ENCODE results near the gene ATP13A3.
A peak's percentile ranks its signal among the peaks of the same experiment; 100 is the strongest.
"Not testable (repeated sequence)": the region's sequence is repeated elsewhere in the genome, so short reads cannot be mapped to it uniquely, and the experiment has no call there.

The ATP13A3 gene

GRCh38 chr3:194496217-194496919 is 9.6 kb upstream of the ATP13A3 start:
- peak overlapping the region; percentile 51 for H3K27ac ChIP-seq (ENCODE audit: low read depth, low read length, poor library complexity, severe bottlenecking)
- H3K4me1 ChIP-seq (ENCODE audit: insufficient read depth, low read length, severe bottlenecking), result peaks cover 50% of the 10 kb centered on the region
- no peaks in the 10 kb centered on the region for H3K27me3 ChIP-seq (ENCODE audit: insufficient read depth, low read length)
- no peaks in the 10 kb centered on the region for H3F3A ChIP-seq (ENCODE audit: insufficient read depth, low read length)
- no peak overlapping the region for H3K4me3 ChIP-seq (ENCODE audit: low read depth, low read length, poor library complexity, severe bottlenecking)
- TF ChIP-seq EZH2 (IDR thresholded peaks at IDR 0.05; ENCODE audit: borderline replicate concordance, low read length) (no peak), CTCF (IDR thresholded peaks at IDR 0.05; ENCODE audit: low read length) (no peak)
- peak overlapping the region; percentile 17; the same call in 1 of the 2 replicates for H3K9ac ChIP-seq (ENCODE audit: low read length)
- H3K36me3 ChIP-seq (ENCODE audit: insufficient read depth, low read length), result peaks cover 19% of the 10 kb centered on the region; the same call in 1 of the 2 replicates
- H2AFZ ChIP-seq (ENCODE audit: low read length), result no peak overlapping the region
- peak overlapping the region; percentile 39; the same call in 1 of the 2 replicates for H3K4me2 ChIP-seq (ENCODE audit: low read length)
- H3K9me3 ChIP-seq (ENCODE audit: low read length), result no peaks in the 10 kb centered on the region
- H3K9me2 ChIP-seq (ENCODE audit: low read depth, low read length), result no peaks in the 10 kb centered on the region
- H3K79me2 ChIP-seq (ENCODE audit: insufficient read depth, low read length), result no peaks in the 10 kb centered on the region
- no peaks in the 10 kb centered on the region for H4K20me1 ChIP-seq (ENCODE audit: insufficient read depth, low read length)

GRCh38 chr3:194494951-194495374 is 8.2 kb upstream of the ATP13A3 start:
- no peak overlapping the region for H3K9ac ChIP-seq (ENCODE audit: low read length)
- no peak overlapping the region for H3K4me2 ChIP-seq (ENCODE audit: low read length)
- H3K4me3 ChIP-seq (ENCODE audit: low read depth, low read length, poor library complexity, severe bottlenecking), result no peak overlapping the region
- H3K27me3 ChIP-seq (ENCODE audit: insufficient read depth, low read length), result no peaks in the 10 kb centered on the region
- no peaks in the 10 kb centered on the region for H3K9me3 ChIP-seq (ENCODE audit: low read length)
- H4K20me1 ChIP-seq (ENCODE audit: insufficient read depth, low read length), result no peaks in the 10 kb centered on the region
- peak overlapping the region; percentile 14 for H3K27ac ChIP-seq (ENCODE audit: low read depth, low read length, poor library complexity, severe bottlenecking)
- peaks cover 55% of the 10 kb centered on the region for H3K4me1 ChIP-seq (ENCODE audit: insufficient read depth, low read length, severe bottlenecking)
- no peaks in the 10 kb centered on the region for H3K9me2 ChIP-seq (ENCODE audit: low read depth, low read length)
- no peak for TF ChIP-seq EZH2 (IDR thresholded peaks at IDR 0.05; ENCODE audit: borderline replicate concordance, low read length)
- no peak for TF ChIP-seq CTCF (IDR thresholded peaks at IDR 0.05; ENCODE audit: low read length)
- no peaks in the 10 kb centered on the region for H3F3A ChIP-seq (ENCODE audit: insufficient read depth, low read length)
- no peak overlapping the region for H2AFZ ChIP-seq (ENCODE audit: low read length)
- peaks cover 23% of the 10 kb centered on the region; the same call in 1 of the 2 replicates for H3K36me3 ChIP-seq (ENCODE audit: insufficient read depth, low read length)
- H3K79me2 ChIP-seq (ENCODE audit: insufficient read depth, low read length), result no peaks in the 10 kb centered on the region

GRCh38 chr3:194493995-194494927 is 7.5 kb upstream of the ATP13A3 start:
- not testable (repeated sequence) for H3K9ac ChIP-seq (ENCODE audit: low read length); H3F3A ChIP-seq (ENCODE audit: insufficient read depth, low read length); H3K4me3 ChIP-seq (ENCODE audit: low read depth, low read length, poor library complexity, severe bottlenecking); H3K9me3 ChIP-seq (ENCODE audit: low read length); H3K79me2 ChIP-seq (ENCODE audit: insufficient read depth, low read length); H3K27me3 ChIP-seq (ENCODE audit: insufficient read depth, low read length); H3K4me2 ChIP-seq (ENCODE audit: low read length); H2AFZ ChIP-seq (ENCODE audit: low read length); H4K20me1 ChIP-seq (ENCODE audit: insufficient read depth, low read length); H3K9me2 ChIP-seq (ENCODE audit: low read depth, low read length)
- H3K4me1 ChIP-seq (ENCODE audit: insufficient read depth, low read length, severe bottlenecking), result peaks cover 62% of the 10 kb centered on the region
- peaks cover 27% of the 10 kb centered on the region; the same call in 1 of the 2 replicates for H3K36me3 ChIP-seq (ENCODE audit: insufficient read depth, low read length)
- peak overlapping the region; percentile 35 for H3K27ac ChIP-seq (ENCODE audit: low read depth, low read length, poor library complexity, severe bottlenecking)
